PFSK-1 (cell line): Measurements from ENCODE around the gene RBM20.

ENCODE experiments used
- FOXP2 ChIP-seq: optimal IDR thresholded peaks from 2 replicates; pipeline ENCODE3; 2011; ENCODE audit warnings: borderline replicate concordance, control low read depth, inconsistent platforms; ENCODE audit not compliant: insufficient read depth; ENCODE audit errors: extremely low read length, extremely low read depth
- POLR2AphosphoS5 ChIP-seq: IDR thresholded peaks from 2 replicates; pipeline ENCODE4 v1.6.1; 2012; ENCODE audit warnings: low read depth, mild to moderate bottlenecking, control low read depth, low read length, moderate library complexity
- REST ChIP-seq, 2 experiments: IDR thresholded peaks; 2 replicates each; pipeline versions ENCODE4 v1.6.1 to v1.8.0; 2011 to 2012; ENCODE audit warnings: low read depth in 2 of 2, low read length in 2 of 2, control low read depth in 1 of 2, inconsistent platforms in 1 of 2, mild to moderate bottlenecking in 1 of 2, moderate library complexity in 1 of 2; ENCODE audit not compliant: insufficient read depth in 1 of 2
- SIN3A ChIP-seq: IDR thresholded peaks from 2 replicates; pipeline ENCODE4 v1.6.1; 2012; ENCODE audit warnings: mild to moderate bottlenecking, low read length, moderate library complexity, borderline replicate concordance; ENCODE audit not compliant: insufficient read depth
- TAF1 ChIP-seq: IDR thresholded peaks from 2 replicates; pipeline ENCODE4 v1.6.1; 2012; ENCODE audit warnings: low read length, control low read depth, borderline replicate concordance; ENCODE audit not compliant: insufficient read depth

RBM20 gene

GRCh38 chr10:110788620-110789385, 144.7 kb downstream of the RBM20 start:
- no peak for TF ChIP-seq POLR2AphosphoS5
- no peak for TF ChIP-seq REST (IDR thresholded peaks at IDR 0.05; ENCODE audit: insufficient read depth in 1 of 2, low read depth in 2 of 2, low read length in 2 of 2)
- no peak for TF ChIP-seq FOXP2
- no peak for TF ChIP-seq TAF1

- TF ChIP-seq POLR2AphosphoS5 (no peak), REST (IDR thresholded peaks at IDR 0.05; ENCODE audit: insufficient read depth in 1 of 2, low read depth in 2 of 2, low read length in 2 of 2) (no peak), FOXP2 (no peak), TAF1 (no peak), SIN3A (no peak)
Measured at GRCh38 chr10:110789604-110790433, 145.7 kb downstream of the RBM20 start.

- TF ChIP-seq TAF1 = no peak
- TF ChIP-seq REST (IDR thresholded peaks at IDR 0.05; ENCODE audit: insufficient read depth in 1 of 2, low read depth in 2 of 2, low read length in 2 of 2) = no peak
- no peak for TF ChIP-seq POLR2AphosphoS5
- no peak for TF ChIP-seq FOXP2
- TF ChIP-seq SIN3A = no peak
Measured at GRCh38 chr10:110790913-110791506, 146.9 kb downstream of the RBM20 start.

- TF ChIP-seq POLR2AphosphoS5 (no peak), REST (IDR thresholded peaks at IDR 0.05; ENCODE audit: insufficient read depth in 1 of 2, low read depth in 2 of 2, low read length in 2 of 2) (no peak), TAF1 (no peak), SIN3A (no peak), FOXP2 (no peak)
Measured at GRCh38 chr10:110791541-110792073, 147.5 kb downstream of the RBM20 start.
